GM23338 (cell line): Measurements from ENCODE around the gene CNPY3.

ENCODE experiments used
- CREB1 ChIP-seq: fragments of 250-450 bp; sonication (Bioruptor Pico); IDR thresholded peaks from 2 replicates; pipeline ENCODE4 v1.5.0; 2020; ENCODE audit warnings: low read depth, mild to moderate bottlenecking, moderate library complexity
- CTCF ChIP-seq, 2 experiments: fragments of 200-600 bp in 1 of 2; sonication (generic) in 1 of 2; conservative IDR thresholded peaks; 2 replicates each; pipeline versions ENCODE4 v1.5.1 to v1.6.1; 2016 to 2017; ENCODE audit warnings: antibody characterized with exemption in 2 of 2, low read depth in 2 of 2, mild to moderate bottlenecking in 2 of 2, moderate library complexity in 1 of 2
- ETS1 ChIP-seq: IDR thresholded peaks from 2 replicates; pipeline ENCODE4 v1.6.1; 2016; ENCODE audit warnings: antibody characterized with exemption
- EZH2 ChIP-seq: fragments of 200-600 bp; sonication (generic); IDR thresholded peaks from one replicate; pipeline ENCODE4 v1.8.0; 2017; ENCODE audit warnings: antibody characterized with exemption, mild to moderate bottlenecking, low read depth; ENCODE audit not compliant: unreplicated experiment
- EZH2phosphoT487 ChIP-seq: fragments of 200-600 bp; sonication (generic); IDR thresholded peaks from one replicate; pipeline ENCODE4 v1.8.1; 2018; ENCODE audit warnings: antibody characterized with exemption; ENCODE audit not compliant: unreplicated experiment
- JUNB ChIP-seq: IDR thresholded peaks from one replicate; pipeline ENCODE4 v1.6.1; 2016; ENCODE audit warnings: antibody characterized with exemption; ENCODE audit not compliant: unreplicated experiment
- POLR2AphosphoS5 ChIP-seq: IDR thresholded peaks from 2 replicates; pipeline ENCODE4 v1.6.1; 2016; ENCODE audit warnings: antibody characterized with exemption, low read depth
- REST ChIP-seq: IDR thresholded peaks from one replicate; pipeline ENCODE4 v1.6.1; 2018; ENCODE audit warnings: antibody characterized with exemption; ENCODE audit not compliant: unreplicated experiment
- ZNF331 ChIP-seq: fragments of 250-450 bp; sonication (Bioruptor Pico); IDR thresholded peaks from 2 replicates; pipeline ENCODE4 v1.5.0; 2020; ENCODE audit warnings: low read depth, mild to moderate bottlenecking, moderate library complexity

- no peak for TF ChIP-seq POLR2AphosphoS5
- no peak for TF ChIP-seq CTCF (conservative IDR thresholded peaks at IDR 0.05; ENCODE audit: low read depth in 2 of 2)
- TF ChIP-seq REST, result no peak
- no peak for TF ChIP-seq CREB1 (CRISPR knock-in tag)
- TF ChIP-seq ETS1, result no peak
- TF ChIP-seq JUNB, result no peak
- no peak for TF ChIP-seq EZH2phosphoT487
- no peak for TF ChIP-seq EZH2
- TF ChIP-seq ZNF331 (CRISPR knock-in tag), result no peak
Observed at GRCh38 chr6:42935322-42935721, 6.0 kb downstream of the CNPY3 start.
